Measurements from ENCODE around the gene MYOZ1. TPM values are rescaled to one million over a fixed set of nuclear protein-coding genes. Genes with fewer than 3 reads are reported as not detected.

The MYOZ1 gene
- total RNA-seq, 4 donors from 2014 or later = 0.73 to 1.3 TPM; not detected in 2

- Histone ChIP-seq H3K9me3 (no peaks in the 10 kb centered on the region), H3K27ac (peak overlapping the region; percentile 24), H3K4me3 (no peak overlapping the region), H3K27me3 (no peaks in the 10 kb centered on the region), H3K4me1 (peaks cover 31% of the 10 kb centered on the region), H3K36me3 (no peaks in the 10 kb centered on the region)
- DNase-seq (ENCODE audit: low spot score in 2 of 2) = no peak
- TF ChIP-seq EP300 (IDR thresholded peaks at IDR 0.05) = no peak
- TF ChIP-seq POLR2A (IDR thresholded peaks at IDR 0.05) = no peak
- TF ChIP-seq POLR2AphosphoS5 (IDR thresholded peaks at IDR 0.05) = no peak
- no peak for TF ChIP-seq CTCF (IDR thresholded peaks at IDR 0.05)
- WGBS = 7% methylated on average over 1 of the region's 1 CpG
Observed at GRCh38 chr10:73586583-73586984, 54.7 kb downstream of the MYOZ1 start.

DNA sequence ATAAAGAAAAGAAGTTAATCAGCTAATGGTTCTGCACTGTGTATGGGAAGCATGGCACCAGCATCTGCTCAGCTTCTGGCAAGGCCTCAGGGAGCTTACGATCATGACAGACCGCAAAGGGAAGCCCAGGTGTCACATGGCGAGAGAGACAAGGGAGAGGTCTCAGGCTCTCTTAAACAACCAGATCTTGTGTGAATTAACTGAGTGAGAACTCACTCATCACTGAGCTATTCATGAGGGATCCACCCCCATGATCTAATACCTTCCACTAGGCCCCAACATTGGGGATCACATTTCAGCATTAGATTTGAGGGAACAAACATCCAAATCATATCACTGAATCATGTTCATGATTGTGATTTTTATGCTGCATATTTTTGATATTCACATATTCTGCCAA is 55.9 kb downstream of the MYOZ1 start:
- H3K36me3 ChIP-seq = no peaks in the 10 kb centered on the region
- no peaks in the 10 kb centered on the region for H3K9me3 ChIP-seq
- peaks cover 24% of the 10 kb centered on the region for H3K4me1 ChIP-seq
- no peak overlapping the region for H3K4me3 ChIP-seq
- no peak for DNase-seq (ENCODE audit: low spot score in 2 of 2)
- H3K27me3 ChIP-seq = no peaks in the 10 kb centered on the region
- WGBS = 79% methylated on average over 3 of the region's 3 CpGs
- no peak overlapping the region for H3K27ac ChIP-seq
- TF ChIP-seq POLR2AphosphoS5 (IDR thresholded peaks at IDR 0.05) (no peak), CTCF (IDR thresholded peaks at IDR 0.05) (no peak), POLR2A (IDR thresholded peaks at IDR 0.05) (no peak), EP300 (IDR thresholded peaks at IDR 0.05) (no peak)

- no peaks in the 10 kb centered on the region for H3K9me3 ChIP-seq
- no peak for DNase-seq (ENCODE audit: low spot score in 2 of 2)
- TF ChIP-seq EP300 (IDR thresholded peaks at IDR 0.05) = no peak
- TF ChIP-seq POLR2A (IDR thresholded peaks at IDR 0.05) = no peak
- no peak for TF ChIP-seq CTCF (IDR thresholded peaks at IDR 0.05)
- TF ChIP-seq POLR2AphosphoS5 (IDR thresholded peaks at IDR 0.05) = no peak
- H3K36me3 ChIP-seq = no peaks in the 10 kb centered on the region
- H3K4me3 ChIP-seq = no peak overlapping the region
- no peak overlapping the region for H3K27ac ChIP-seq
- peaks cover 21% of the 10 kb centered on the region for H3K4me1 ChIP-seq
- WGBS = 93% methylated on average over 2 of the region's 2 CpGs
- no peaks in the 10 kb centered on the region for H3K27me3 ChIP-seq
Observed at GRCh38 chr10:73584737-73585136, 56.5 kb downstream of the MYOZ1 start.

GRCh38 chr10:73581918-73582317 is 59.4 kb downstream of the MYOZ1 start:
- TF ChIP-seq EP300 (IDR thresholded peaks at IDR 0.05) (no peak), POLR2A (IDR thresholded peaks at IDR 0.05) (no peak), POLR2AphosphoS5 (IDR thresholded peaks at IDR 0.05) (no peak), CTCF (IDR thresholded peaks at IDR 0.05) (no peak)
- Histone ChIP-seq H3K4me3 (no peak overlapping the region), H3K36me3 (no peaks in the 10 kb centered on the region), H3K27ac (no peak overlapping the region), H3K4me1 (peaks cover 29% of the 10 kb centered on the region), H3K27me3 (no peaks in the 10 kb centered on the region), H3K9me3 (no peaks in the 10 kb centered on the region)
- DNase-seq (ENCODE audit: low spot score in 2 of 2) = no peak
- 93% methylated on average over 2 of the region's 2 CpGs for WGBS

Other genes starting within 250 kb of the MYOZ1 start
- 100 to 1,000 TPM in 2 of 4 donors, 10 to 100 TPM in 2; 93.5 to 153 (median 100) TPM for gene ANXA7, start 227.4 kb downstream of the MYOZ1 start, total RNA-seq
- 1 to 10 TPM; 1.9 to 6.4 (median 2.1) TPM for gene MSS51, start 207.9 kb downstream of the MYOZ1 start, total RNA-seq
- gene PPP3CB, start 145.4 kb downstream of the MYOZ1 start, total RNA-seq = 10 to 100 TPM; 24.9 to 45.4 (median 30.5) TPM
- gene USP54, start 50.1 kb downstream of the MYOZ1 start, total RNA-seq = 100 to 1,000 TPM in 1 of 4 donors, 10 to 100 TPM in 3; 52.2 to 110 (median 79.5) TPM
- not detected for gene SYNPO2L, start 14.6 kb upstream of the MYOZ1 start, total RNA-seq
- gene AGAP5, start 56.6 kb upstream of the MYOZ1 start, total RNA-seq = 10 to 100 TPM in 1 of 4 donors, 1 to 10 TPM in 3; 2.1 to 10.1 (median 5.8) TPM
- gene SEC24C, start 102.9 kb upstream of the MYOZ1 start, total RNA-seq = 10 to 100 TPM; 68.8 to 74.4 (median 70.8) TPM
- 10 to 100 TPM; 12.7 to 26.0 (median 22.5) TPM for gene CHCHD1, start 140.6 kb upstream of the MYOZ1 start, total RNA-seq
- gene ZSWIM8, start 144.1 kb upstream of the MYOZ1 start, total RNA-seq = 100 to 1,000 TPM in 3 of 4 donors, 10 to 100 TPM in 1; 86.4 to 203 (median 121) TPM
- gene NDST2, start 170.1 kb upstream of the MYOZ1 start, total RNA-seq = 10 to 100 TPM; 27.4 to 56.5 (median 37.6) TPM
- 10 to 100 TPM; 16.9 to 35.2 (median 20.6) TPM for gene CAMK2G, start 233.1 kb upstream of the MYOZ1 start, total RNA-seq